Brain pericyte (primary cell): ENCODE results near the gene ERC2.

Experiments used
- DNase-seq: peaks from one replicate; pipeline ENCODE4 v3.0.0-alpha.2; 2012; ENCODE audit warnings: low read depth, low spot score

ERC2 gene

GRCh38 chr3:55558316-55558715, 910.0 kb downstream of the ERC2 start:
- DNase-seq = no peak

DNA sequence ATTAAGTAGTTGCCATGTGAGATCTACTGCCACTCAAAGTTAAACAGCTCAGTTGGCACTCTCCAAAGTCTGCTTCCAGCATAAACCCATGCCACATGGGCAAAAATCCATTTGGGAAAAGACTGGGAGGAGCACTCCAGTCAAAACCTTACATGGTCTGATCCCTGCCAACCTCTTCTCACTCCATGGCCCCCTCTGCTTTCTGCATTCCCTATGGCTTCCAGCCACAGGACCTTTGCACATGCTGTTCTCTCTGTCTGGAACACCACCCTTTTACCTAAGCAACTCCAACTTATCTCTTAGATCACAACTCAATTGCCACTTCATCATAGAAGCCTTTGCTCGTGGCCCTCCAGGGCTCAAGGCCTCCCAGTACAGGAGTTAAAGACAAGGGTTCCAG, 910.7 kb downstream of the ERC2 start:
- DNase-seq = no peak

DNA sequence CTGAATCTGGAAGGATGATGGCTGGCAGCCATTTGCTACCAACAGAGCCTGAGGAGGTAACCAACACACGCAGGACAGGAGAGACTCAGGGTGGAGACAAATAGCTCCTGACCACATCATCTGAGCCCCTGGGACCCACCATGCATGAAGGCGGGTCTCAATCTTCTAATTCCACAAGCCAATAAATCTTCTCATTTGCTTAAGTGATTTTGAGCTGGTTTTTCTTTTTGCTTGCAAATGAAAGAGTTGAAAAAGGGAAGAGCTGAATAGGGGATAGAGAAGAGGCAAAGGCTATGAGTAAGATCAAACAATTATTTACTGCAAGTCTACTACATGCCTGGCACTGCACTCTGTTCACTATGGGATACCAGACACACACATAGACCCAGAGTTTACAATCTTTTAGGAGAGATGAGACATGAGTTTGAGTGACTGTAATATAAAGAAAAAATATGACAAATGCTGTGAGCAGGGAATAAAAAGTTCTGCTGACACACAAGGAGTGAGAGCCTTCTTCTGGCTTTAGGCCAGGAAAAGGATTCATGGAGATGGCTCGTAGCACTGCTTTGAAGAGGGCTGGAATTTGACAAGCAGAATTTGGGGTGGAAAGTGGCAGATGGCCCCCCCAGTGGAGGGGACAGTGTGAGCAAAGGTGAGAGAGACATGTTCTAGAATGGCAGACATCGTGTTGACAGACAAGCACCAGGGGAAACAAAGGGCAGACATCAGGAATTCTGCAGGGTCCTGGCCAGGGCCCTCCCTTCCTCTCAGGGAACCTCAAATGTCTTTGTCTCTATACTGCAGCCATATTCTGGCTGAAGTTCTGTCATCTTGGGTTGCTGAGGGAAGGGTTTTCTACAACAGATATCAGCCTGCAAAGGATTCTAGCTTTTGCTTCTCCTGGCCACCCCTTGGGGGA, 911.4 kb downstream of the ERC2 start:
- no peak for DNase-seq

GRCh38 chr3:55555873-55556618, 912.2 kb downstream of the ERC2 start:
- no peak for DNase-seq

DNA sequence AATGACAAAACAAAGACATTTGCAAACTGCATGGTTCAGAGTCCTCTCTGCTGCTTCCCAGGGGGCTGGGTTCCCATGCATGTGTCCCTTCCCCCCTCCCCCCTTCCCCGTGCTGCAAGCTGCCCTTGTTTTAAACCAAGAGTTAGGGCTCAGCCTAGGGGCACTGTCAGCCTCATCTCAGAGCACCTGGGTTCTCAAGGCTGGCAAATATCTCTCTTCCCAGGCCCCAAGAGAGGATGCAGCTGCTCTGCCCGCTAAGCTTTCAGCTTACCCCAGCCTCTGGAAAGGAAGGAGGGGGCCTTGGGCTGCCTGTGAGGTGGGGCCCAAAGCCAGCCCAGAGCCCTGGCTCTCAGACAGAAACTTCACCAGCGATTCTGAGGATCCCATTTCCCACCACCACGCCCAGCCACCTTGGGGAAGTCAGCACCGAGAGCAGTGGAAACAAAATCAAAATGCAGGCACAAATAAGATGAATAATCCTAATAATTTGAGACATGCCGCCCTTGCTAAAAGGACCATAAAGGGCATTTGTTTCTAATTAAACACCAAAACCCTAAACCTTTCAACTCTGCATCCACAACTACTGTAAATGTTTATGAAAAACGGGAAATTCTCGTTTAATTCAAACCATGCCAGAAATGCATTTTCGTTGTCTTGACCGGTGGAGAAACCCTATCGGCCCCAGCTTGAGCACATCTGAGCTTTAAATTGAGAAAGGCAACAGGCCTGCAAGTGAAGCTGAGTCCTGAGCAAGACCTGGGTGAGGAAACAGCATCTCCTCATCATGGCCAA, 913.4 kb downstream of the ERC2 start:
- no peak for DNase-seq

- no peak for DNase-seq
These were observed 916.6 kb downstream of the ERC2 start for GRCh38 chr3:55551644-55552043.

GRCh38 chr3:55549177-55549576, 919.1 kb downstream of the ERC2 start:
- no peak for DNase-seq

- DNase-seq = no peak
These were observed 921.2 kb downstream of the ERC2 start for GRCh38 chr3:55546866-55547669.

GRCh38 chr3:55545995-55546394, 922.3 kb downstream of the ERC2 start:
- DNase-seq = no peak

GRCh38 chr3:55544219-55544618, 924.0 kb downstream of the ERC2 start:
- no peak for DNase-seq

GRCh38 chr3:55543181-55543614, 925.1 kb downstream of the ERC2 start:
- DNase-seq = no peak

GRCh38 chr3:55541456-55541855, 926.8 kb downstream of the ERC2 start:
- no peak for DNase-seq

GRCh38 chr3:55541016-55541415, 927.3 kb downstream of the ERC2 start:
- no peak for DNase-seq

GRCh38 chr3:55540579-55540978, 927.7 kb downstream of the ERC2 start:
- no peak for DNase-seq

- no peak for DNase-seq
These were observed 930.1 kb downstream of the ERC2 start for GRCh38 chr3:55538158-55538557.

- no peak for DNase-seq
These were observed 930.7 kb downstream of the ERC2 start for GRCh38 chr3:55537563-55537962.

GRCh38 chr3:55537129-55537528, 931.1 kb downstream of the ERC2 start:
- no peak for DNase-seq

DNA sequence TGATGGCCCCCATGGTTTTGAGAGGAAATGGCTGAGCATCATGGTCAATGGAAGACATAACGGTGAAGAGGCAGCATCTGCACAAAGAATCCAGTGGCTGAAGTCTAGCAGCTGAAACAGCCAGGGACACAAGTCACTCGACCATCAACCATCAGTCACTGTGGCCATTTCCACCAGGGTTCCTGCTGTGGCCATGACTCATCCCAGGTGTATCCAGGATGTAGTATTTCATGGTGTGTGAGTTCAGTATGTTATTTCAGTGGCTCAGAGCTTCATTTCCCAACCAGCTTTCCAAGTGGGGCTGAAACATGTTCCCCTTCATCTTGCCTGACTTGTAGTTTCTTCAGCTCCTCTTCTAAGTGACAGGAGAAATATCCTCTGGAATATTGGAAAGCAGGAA, 933.4 kb downstream of the ERC2 start:
- no peak for DNase-seq

GRCh38 chr3:55532806-55533205, 935.5 kb downstream of the ERC2 start:
- no peak for DNase-seq

DNA sequence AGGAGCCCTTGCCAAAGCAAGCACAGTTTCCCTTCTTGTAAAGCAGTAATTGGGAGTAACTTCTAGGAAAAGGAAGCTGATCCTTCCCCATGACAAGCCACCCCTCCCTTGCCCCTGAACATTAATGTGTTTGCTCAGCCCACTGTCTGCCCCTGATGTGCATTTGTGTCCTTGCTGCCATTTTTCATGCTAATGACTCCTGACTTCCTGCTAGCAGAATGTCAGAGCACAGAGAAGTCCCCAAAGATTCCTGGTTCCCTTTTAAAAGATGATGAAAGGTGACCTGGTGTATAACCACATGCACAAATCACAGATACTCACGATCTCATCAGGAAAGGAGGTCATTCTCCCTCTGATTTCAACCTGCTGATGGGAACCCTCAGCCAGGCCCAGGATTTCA, 936.9 kb downstream of the ERC2 start:
- DNase-seq = no peak

DNA sequence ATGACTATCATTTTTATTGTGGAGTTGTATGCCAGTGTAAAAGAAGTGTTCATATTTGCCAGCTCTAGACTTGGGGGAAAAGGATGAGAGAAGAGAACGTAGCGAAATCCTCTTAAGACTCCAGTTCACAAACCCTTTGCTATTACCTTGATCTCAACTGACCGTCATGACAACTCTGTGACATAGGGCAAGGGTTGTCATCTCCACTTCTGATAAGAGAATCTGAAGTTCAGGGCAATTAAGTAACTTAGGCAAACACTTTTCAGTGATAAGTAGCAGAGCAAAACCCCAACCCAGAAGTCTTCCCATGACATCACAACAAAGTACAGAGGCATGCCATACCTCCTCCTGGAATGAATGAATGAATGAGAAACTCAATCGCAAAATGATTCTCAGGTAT, 940.9 kb downstream of the ERC2 start:
- no peak for DNase-seq
